Measurements from ENCODE around the gene QPCT. TPM values are rescaled to one million over a fixed set of nuclear protein-coding genes. Genes with fewer than 3 reads are reported as not detected.

Gene QPCT
- total RNA-seq, 6 experiments from 2014 or later: 4.4 to 7.2 (median 5.4) TPM

- no peak for DNase-seq
- Mint-ChIP-seq H3K27ac (no peak overlapping the region), H3K27me3 (ENCODE audit: insufficient read depth) (no peaks in the 10 kb centered on the region), H3K4me1 (ENCODE audit: low read depth) (peaks cover 72% of the 10 kb centered on the region), H3K4me3 (peak overlapping the region; percentile 90), H3K9me3 (no peaks in the 10 kb centered on the region), H3K36me3 (ENCODE audit: low read depth) (peaks cover 11% of the 10 kb centered on the region)
- TF ChIP-seq CTCF (IDR thresholded peaks at IDR 0.05): no peak
Measured at GRCh38 chr2:37322368-37322767, 22.1 kb upstream of the QPCT start.

- H3K27ac Mint-ChIP-seq: peak overlapping the region; percentile 88
- no peak for DNase-seq
- H3K9me3 Mint-ChIP-seq: no peaks in the 10 kb centered on the region
- TF ChIP-seq CTCF (IDR thresholded peaks at IDR 0.05): no peak
- peak overlapping the region; percentile 90 for H3K4me3 Mint-ChIP-seq
- peaks cover 11% of the 10 kb centered on the region for H3K36me3 Mint-ChIP-seq (ENCODE audit: low read depth)
- no peaks in the 10 kb centered on the region for H3K27me3 Mint-ChIP-seq (ENCODE audit: insufficient read depth)
- peaks cover 68% of the 10 kb centered on the region for H3K4me1 Mint-ChIP-seq (ENCODE audit: low read depth)
Measured at GRCh38 chr2:37323176-37323780, 21.2 kb upstream of the QPCT start.

- peak; percentile 23 for DNase-seq
- TF ChIP-seq CTCF (IDR thresholded peaks at IDR 0.05): no peak
- peak overlapping the region; percentile 90 for H3K4me3 Mint-ChIP-seq
- no peaks in the 10 kb centered on the region for H3K9me3 Mint-ChIP-seq
- H3K4me1 Mint-ChIP-seq (ENCODE audit: low read depth): peaks cover 61% of the 10 kb centered on the region
- no peaks in the 10 kb centered on the region for H3K27me3 Mint-ChIP-seq (ENCODE audit: insufficient read depth)
- peaks cover 11% of the 10 kb centered on the region for H3K36me3 Mint-ChIP-seq (ENCODE audit: low read depth)
- peak overlapping the region; percentile 88 for H3K27ac Mint-ChIP-seq
Measured at GRCh38 chr2:37323781-37324535, 20.5 kb upstream of the QPCT start.

GRCh38 chr2:37324536-37324785 is 20.0 kb upstream of the QPCT start:
- H3K27ac Mint-ChIP-seq: no peak overlapping the region
- peaks cover 11% of the 10 kb centered on the region for H3K36me3 Mint-ChIP-seq (ENCODE audit: low read depth)
- no peak for TF ChIP-seq CTCF (IDR thresholded peaks at IDR 0.05)
- no peaks in the 10 kb centered on the region for H3K9me3 Mint-ChIP-seq
- H3K27me3 Mint-ChIP-seq (ENCODE audit: insufficient read depth): no peaks in the 10 kb centered on the region
- peak; percentile 53 for DNase-seq
- H3K4me3 Mint-ChIP-seq: 0 out of 2 replicates have a peak overlapping the region, but pooled peaks have one; percentile 15
- H3K4me1 Mint-ChIP-seq (ENCODE audit: low read depth): peaks cover 57% of the 10 kb centered on the region

GRCh38 chr2:37324786-37325624 is 19.4 kb upstream of the QPCT start, which contains the start of gene PRKD3:
Gene PRKD3 (minus strand): TSS chr2:37324833. CDS start chr2:37316524, 8,309 bp downstream.
- Mint-ChIP-seq H3K4me1 (ENCODE audit: low read depth) (peaks cover 52% of the 10 kb centered on the region), H3K9me3 (no peaks in the 10 kb centered on the region), H3K36me3 (ENCODE audit: low read depth) (peaks cover 11% of the 10 kb centered on the region), H3K27me3 (ENCODE audit: insufficient read depth) (no peaks in the 10 kb centered on the region), H3K4me3 (peak within 1 kb of the TSS; percentile 90), H3K27ac (peak within 1 kb of the TSS; percentile 88)
- no peak for DNase-seq
- no peak for TF ChIP-seq CTCF (IDR thresholded peaks at IDR 0.05)
